IPS DF 19.7 (cell line): ENCODE results near the gene CAMKMT.

ENCODE experiments used
- DNase-seq: peaks from one replicate; pipeline ENCODE4 v3.0.0-alpha.2; 2013; ENCODE audit warnings: low read depth, low spot score

The CAMKMT gene

DNA sequence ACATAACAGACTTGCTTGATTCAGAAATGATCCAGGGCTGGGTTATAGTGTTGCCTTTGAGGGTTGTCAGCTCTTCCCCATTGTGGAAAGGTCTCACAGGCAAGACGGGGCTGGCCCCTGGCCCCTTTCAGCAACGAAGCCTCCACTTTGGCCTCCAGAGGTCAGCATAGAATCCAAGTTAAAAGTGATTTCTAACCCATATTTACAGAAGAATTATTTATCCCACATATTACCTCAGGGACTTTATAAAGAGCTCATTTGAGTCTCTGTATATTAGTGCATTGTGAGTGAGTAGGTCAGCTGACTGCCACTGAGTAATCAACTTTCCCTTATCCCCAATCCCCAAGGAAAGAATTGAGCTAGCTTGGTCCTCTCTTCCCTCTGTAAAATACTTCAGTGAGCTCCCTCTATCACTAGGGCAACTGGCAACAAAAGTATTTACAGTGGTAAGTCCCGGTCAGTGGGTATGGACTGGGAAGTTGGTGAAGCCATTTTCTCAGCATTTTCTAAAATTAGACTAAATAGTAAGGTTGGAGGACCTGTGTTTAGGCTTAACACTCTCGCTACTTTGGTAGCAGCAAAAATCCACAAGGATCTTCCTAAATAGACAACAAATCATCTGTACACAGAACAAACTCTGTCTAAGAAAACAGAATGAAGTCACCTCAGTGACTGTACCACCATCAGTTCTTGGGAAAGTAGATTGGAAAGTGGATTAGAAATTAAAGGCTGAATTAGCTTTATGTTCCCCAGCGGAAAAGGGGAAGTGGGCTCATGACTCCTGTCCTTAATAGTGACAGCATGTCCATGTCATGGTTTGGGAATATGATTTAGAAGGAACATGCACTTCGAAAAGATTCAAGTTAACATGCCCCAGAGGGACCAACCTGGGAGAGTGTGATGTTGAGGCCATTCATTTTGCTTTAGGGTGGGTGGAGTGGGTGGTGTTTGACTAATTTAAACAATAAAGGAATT, 408.8 kb downstream of the CAMKMT start:
- DNase-seq: no peak

DNA sequence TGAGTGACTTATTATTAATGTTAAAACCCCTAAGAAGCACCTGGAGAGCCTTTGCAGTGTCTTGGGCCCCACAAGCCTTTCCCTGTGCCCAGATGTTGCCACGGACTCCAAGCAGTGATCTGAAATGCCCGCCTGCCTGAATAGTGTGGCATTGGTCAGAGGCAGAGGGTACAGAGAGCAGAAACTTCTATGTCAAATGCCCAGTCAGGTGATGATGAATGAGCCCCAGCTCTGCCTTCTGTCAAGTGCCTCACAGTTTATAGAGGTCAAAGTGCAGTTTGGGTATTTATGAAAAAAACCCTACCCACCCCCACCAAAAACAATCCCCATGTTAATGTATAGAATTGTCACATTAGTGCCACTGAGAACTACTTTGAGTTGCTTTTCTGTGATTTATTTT, 409.8 kb downstream of the CAMKMT start:
- no peak for DNase-seq

DNA sequence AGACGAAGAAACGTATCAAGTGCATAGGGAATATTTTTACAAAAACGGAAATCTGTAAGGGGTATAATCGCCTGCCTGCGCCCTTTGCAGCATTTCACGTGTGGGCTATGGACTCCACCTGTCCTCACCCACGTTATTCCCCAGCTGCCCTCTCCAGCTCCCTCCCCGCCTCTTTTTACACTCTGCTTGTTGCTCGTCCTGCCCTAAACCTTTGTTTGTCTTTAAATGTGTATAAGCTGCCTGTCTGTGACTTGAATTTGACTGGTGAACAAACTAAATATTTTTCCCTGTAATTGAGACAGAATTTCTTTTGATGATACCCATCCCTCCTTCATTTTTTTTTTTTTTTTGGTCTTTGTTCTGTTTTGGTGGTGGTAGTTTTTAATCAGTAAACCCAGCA, 410.4 kb downstream of the CAMKMT start:
- DNase-seq: no peak

- DNase-seq: no peak
Observed at GRCh38 chr2:44772669-44773378, 411.1 kb downstream of the CAMKMT start.

DNA sequence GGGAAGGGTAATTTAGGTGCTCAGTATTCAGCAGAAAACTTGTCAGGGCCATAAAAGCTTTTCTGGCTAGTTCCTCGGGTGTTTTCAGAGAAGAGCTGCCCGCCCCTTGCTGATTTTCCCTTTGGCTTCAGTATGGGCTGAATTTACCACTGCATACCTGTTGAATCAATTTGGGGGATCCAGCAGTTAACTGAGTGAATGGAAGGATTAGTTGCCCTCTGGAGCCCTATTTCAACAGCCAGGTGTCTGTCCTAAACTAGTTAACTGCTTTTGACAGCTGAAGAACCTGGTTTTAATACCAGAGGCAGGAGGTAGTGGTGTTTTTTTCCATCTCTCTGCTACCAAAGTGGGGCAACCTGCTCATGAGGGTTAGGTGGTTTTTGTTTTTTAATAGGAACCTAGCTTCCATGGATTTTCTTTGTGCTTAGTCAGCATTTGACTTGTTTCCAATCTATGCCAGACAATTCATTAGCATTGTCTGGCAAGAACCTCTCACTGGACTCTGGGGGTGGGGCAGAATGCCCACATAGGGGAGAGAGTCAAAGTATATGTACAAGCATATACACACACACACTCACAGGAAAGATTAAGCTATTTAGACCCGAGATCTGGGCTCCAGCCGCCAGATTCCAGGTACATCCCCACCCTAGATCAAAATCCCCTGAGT, 413.2 kb downstream of the CAMKMT start:
- no peak for DNase-seq

DNA sequence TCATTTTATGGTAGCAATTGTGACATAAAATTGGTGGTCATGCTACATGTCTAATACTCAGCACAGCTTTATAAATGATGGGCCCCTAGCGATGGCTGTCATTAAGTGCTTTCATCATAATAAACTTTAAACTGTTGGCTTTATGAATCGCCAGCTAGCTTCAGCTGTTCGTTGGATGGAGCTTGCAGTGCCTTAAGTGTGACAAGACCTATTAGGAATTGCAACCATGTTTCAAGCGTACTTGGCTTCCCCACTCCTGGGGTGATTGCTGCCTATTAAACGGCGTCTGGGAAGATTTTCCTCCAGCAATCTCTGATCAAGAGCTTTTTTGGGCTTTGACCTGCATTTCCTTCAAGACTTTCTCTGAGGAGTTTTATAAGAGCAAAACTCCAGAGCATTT, 415.3 kb downstream of the CAMKMT start:
- no peak for DNase-seq

DNA sequence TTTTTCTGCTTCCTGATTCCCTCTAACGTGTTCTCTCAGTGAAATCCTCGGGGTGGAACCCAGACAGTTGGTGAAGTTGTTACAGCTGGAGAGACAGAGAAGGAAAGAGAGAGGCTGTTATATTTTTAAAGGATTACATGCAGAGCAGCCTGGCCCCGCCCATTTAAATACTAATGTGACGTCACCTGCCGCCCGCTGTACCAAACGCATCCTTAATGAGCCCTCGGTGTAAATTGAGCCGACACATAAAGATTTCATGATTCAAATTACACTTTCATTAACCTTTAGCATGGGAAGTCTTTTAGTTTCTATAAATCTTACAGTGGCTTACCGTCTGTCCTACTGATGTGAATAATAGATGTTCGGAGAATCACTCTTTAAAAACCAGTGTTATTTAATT, 415.8 kb downstream of the CAMKMT start:
- no peak for DNase-seq

- DNase-seq: no peak
Observed at GRCh38 chr2:44778221-44778654, 416.5 kb downstream of the CAMKMT start.

DNA sequence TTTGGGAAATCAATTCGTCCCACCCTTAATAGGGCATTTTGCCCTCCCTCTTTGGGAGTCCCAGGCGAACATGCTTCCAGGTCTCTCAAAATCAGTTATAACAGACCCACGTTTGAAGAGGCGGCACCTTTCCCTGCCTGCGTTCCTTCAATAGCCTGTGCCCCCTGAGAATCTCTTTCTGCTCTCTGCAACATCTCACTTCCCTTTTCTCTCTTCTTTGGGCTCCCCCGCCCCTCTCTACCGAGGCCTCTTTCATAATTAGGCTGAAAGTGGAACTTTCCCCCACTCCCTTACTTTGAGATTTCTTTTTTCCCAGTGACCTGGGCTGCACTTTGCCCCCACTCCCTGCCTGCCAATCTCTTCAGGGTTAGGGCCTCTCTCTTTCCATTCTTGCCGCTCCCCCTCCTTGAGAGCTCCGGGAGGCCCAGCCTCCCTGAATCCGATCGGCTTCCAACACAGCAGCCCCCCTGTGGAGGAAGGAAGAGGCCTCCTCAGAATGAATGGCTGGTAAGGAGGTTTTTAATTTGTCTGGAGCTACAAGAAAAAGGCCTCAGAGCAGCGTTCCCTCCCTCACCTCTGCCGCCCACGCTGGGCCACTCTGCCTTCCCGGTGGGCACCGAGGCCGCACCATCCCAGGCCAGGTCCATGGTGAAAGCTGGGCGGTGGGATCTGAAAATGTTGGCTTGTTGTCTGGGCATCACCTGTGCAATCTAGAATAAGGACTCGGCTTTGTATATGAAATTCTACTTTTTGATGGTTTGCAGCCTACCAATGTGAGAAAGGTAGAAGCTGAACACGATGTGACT, 417.1 kb downstream of the CAMKMT start:
- DNase-seq: no peak

GRCh38 chr2:44779793-44780192, 418.0 kb downstream of the CAMKMT start:
- no peak for DNase-seq

DNA sequence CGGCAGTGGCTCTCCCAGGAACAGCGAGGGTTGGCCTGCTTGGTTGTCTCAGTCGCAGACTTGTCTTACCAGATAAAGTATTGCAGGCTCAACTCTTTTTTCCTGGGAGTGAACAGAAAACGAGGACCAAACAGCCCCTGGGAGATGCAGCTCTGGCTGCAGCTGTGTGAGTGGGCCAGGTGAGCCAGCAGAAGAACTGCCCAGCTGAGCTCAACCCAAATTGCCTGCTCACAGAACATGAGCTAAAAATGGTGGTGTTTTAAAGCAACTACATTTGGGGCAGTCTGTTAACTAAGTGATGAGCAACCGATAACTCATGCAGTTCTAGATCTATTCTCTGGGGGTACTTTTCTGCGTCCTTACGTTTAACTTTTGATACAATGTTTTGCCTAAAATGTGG, 418.7 kb downstream of the CAMKMT start:
- no peak for DNase-seq

DNA sequence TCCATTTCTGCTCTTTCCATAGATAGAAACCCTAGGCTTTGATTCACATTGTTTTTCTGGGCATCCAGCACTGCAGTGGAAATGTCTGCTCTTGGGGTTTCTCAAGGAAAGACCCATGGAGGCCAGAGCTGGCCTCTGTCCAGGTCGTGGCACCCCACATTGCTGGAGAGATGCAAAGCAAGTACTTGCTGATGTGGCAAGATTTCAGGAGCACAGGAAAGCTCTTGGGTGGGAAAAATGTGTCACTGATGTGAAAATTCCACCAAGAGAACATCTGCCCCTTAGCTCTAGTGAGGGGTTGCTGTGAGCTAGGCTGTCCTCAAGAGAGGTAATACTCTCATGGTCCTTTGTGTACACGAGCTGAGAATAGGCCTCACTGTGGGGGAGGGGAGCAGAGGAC, 423.7 kb downstream of the CAMKMT start:
- DNase-seq: no peak

- DNase-seq: no peak
Observed at GRCh38 chr2:44786045-44786816, 424.5 kb downstream of the CAMKMT start.

GRCh38 chr2:44786817-44787214, 425.1 kb downstream of the CAMKMT start:
- no peak for DNase-seq

GRCh38 chr2:44787663-44788062, 425.9 kb downstream of the CAMKMT start:
- DNase-seq: no peak

GRCh38 chr2:44789446-44789845, 427.7 kb downstream of the CAMKMT start:
- no peak for DNase-seq

GRCh38 chr2:44789971-44790721, 428.4 kb downstream of the CAMKMT start:
- no peak for DNase-seq

GRCh38 chr2:44793322-44793870, 431.6 kb downstream of the CAMKMT start:
- DNase-seq: no peak

DNA sequence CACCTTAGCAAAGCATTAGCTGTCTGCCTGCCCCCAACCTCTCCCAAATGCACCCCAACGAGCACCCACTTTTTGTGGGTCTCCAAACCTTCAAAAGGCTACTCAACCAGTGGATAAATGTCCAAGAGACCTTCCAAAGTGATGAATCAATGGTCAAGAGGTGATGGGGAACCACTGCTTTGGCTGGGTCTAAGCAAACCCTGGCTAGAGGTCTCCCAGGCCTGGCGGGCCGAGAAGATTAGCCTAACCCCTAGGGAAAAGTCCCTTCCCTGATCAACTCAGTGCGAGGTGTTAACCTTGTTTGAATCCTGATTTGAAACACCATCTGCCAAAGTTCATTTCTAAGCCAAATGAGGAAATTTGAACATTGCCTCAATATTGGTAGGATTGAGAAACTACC, 435.0 kb downstream of the CAMKMT start:
- DNase-seq: no peak
